ENCODE measurements around the gene TMEM130. TPM values are rescaled to one million over a fixed set of nuclear protein-coding genes. Genes with fewer than 3 reads are reported as not detected.

TMEM130 gene
- total RNA-seq, 1 donor from 2014 or later: not detected

DNA sequence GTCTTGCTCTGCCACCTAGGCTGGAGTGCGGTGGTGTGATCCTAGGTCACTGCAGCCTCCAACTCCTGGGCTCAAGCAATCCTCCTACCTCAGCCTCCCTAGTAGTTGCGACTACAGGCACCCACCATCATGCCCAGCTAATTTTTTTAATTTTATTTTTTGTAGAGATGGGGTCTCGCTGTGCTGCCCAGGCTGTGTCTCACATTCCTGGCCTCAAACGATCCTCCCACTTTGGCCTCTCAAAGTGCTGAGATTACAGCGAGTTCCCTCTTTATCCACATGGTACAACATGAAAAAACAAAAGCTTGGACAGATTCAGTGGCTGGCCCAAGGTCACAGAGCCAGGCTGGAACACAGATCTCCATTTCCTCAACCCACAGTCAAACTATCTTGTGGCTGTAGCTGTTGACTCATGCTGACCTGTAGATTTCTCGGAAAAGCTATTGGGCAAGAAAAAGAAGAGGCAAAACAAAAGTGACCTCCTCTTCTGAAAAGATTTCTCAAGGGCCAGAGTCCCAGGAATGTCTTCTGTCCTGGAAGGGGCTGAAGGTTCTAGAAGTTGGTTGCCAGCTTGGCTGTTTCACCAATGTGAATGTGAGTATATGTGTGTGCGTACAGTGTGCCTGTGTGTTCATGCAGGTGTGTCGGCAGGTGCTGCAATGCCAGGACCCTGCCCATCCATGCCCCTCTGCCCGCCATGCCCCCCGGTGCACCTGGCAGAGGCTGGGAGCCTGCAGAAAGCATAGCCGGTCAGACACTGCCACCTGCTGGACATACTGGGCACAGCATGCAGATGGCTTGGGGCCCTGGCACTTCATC is 28.4 kb downstream of the TMEM130 start:
- Histone ChIP-seq H3K27me3 (ENCODE audit: low read depth) (peaks cover 17% of the 10 kb centered on the region), H3K4me1 (no peaks in the 10 kb centered on the region), H3K36me3 (no peaks in the 10 kb centered on the region), H3K27ac (replicated peaks) (no peak overlapping the region), H3K9me3 (replicated peaks) (no peaks in the 10 kb centered on the region), H3K4me3 (no peak overlapping the region)
- peak; percentile 56 for DNase-seq
- TF ChIP-seq, protein P1, sequence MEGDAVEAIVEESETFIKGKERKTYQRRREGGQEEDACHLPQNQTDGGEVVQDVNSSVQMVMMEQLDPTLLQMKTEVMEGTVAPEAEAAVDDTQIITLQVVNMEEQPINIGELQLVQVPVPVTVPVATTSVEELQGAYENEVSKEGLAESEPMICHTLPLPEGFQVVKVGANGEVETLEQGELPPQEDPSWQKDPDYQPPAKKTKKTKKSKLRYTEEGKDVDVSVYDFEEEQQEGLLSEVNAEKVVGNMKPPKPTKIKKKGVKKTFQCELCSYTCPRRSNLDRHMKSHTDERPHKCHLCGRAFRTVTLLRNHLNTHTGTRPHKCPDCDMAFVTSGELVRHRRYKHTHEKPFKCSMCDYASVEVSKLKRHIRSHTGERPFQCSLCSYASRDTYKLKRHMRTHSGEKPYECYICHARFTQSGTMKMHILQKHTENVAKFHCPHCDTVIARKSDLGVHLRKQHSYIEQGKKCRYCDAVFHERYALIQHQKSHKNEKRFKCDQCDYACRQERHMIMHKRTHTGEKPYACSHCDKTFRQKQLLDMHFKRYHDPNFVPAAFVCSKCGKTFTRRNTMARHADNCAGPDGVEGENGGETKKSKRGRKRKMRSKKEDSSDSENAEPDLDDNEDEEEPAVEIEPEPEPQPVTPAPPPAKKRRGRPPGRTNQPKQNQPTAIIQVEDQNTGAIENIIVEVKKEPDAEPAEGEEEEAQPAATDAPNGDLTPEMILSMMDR (IDR thresholded peaks at IDR 0.05; ENCODE audit: borderline replicate concordance): peak; percentile 95
- intact Hi-C loops (cut with micrococcal nuclease): loop anchor here (5.0 kb wide), 1 partner anchor 409 kb away; no protein-coding TSS in a partner anchor

DNA sequence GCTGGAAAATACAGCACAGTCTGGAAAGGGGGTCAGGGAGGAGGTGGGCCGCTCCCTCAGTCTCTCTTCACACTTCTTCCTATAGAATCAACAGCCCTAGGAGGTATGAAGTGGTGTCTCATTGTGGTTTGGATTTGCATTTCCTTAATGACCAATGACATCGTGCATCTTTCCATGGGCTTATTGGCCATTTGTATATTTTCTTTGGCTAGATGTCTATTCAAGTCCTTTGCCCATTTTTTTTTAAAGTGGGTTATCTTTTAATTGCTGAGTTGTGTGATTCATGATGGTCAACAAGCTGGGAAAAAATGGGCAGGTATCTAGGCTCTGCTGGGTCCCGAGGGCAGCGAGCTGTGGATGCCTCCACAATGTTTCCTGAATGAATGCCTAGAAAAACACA is 29.1 kb downstream of the TMEM130 start:
- Histone ChIP-seq H3K9me3 (replicated peaks) (no peaks in the 10 kb centered on the region), H3K4me1 (no peaks in the 10 kb centered on the region), H3K27ac (replicated peaks) (no peak overlapping the region), H3K4me3 (no peak overlapping the region), H3K36me3 (no peaks in the 10 kb centered on the region), H3K27me3 (ENCODE audit: low read depth) (peaks cover 17% of the 10 kb centered on the region)
- TF ChIP-seq, protein P1 (IDR thresholded peaks at IDR 0.05; ENCODE audit: borderline replicate concordance): no peak
- intact Hi-C loops (cut with micrococcal nuclease): loop anchor here (5.0 kb wide), 1 partner anchor 408 kb away; no protein-coding TSS in a partner anchor
- no peak for DNase-seq

DNA sequence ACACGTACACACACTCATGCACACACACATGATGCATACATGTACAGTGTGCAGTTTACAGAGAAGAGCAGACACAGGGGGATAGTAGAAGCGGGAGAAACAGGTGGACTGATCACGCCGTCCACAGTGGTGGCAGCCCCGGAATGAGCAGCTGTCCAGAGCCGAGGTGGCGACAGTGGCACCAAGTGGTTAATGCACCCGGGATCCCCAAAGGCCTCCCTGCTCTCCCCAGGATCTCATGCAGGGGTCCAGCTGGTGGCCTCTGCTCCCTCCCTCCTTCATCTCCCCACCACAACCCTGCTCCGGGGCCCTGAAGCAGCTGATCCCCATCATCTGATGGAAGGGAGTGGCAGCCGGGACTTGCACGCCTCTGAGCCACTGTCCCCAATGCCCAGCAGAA is 29.7 kb downstream of the TMEM130 start:
- DNase-seq: no peak
- Histone ChIP-seq H3K27me3 (ENCODE audit: low read depth) (peaks cover 17% of the 10 kb centered on the region), H3K4me1 (no peaks in the 10 kb centered on the region), H3K9me3 (replicated peaks) (no peaks in the 10 kb centered on the region), H3K36me3 (no peaks in the 10 kb centered on the region), H3K4me3 (no peak overlapping the region), H3K27ac (replicated peaks) (no peak overlapping the region)
- TF ChIP-seq, protein P1 (IDR thresholded peaks at IDR 0.05; ENCODE audit: borderline replicate concordance): no peak
- intact Hi-C loops (cut with micrococcal nuclease): loop anchor here (5.0 kb wide), 1 partner anchor 408 kb away; no protein-coding TSS in a partner anchor

DNA sequence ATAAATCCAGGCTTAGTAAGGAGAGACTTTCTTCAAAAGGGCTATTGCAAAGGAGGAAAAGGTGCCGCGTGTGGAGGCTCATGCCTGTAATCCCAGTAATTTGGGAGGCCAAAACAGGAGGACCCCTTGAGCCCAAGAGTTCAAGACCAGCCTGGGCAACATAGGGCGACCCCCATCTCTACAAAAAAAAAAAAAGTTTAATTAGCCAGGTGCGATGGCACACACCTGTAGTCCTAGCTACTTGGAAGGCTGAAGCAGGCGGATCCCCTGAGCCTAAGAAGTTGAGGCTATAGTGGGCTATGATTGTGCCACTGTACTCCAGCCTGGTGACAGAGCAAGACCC is 32.2 kb downstream of the TMEM130 start:
- Histone ChIP-seq H3K9me3 (replicated peaks) (no peaks in the 10 kb centered on the region), H3K4me1 (no peaks in the 10 kb centered on the region), H3K27ac (replicated peaks) (no peak overlapping the region), H3K27me3 (ENCODE audit: low read depth) (peaks cover 17% of the 10 kb centered on the region), H3K4me3 (no peak overlapping the region), H3K36me3 (no peaks in the 10 kb centered on the region)
- intact Hi-C loops (cut with micrococcal nuclease): no loop called here
- no peak for DNase-seq
- TF ChIP-seq, protein P1 (IDR thresholded peaks at IDR 0.05; ENCODE audit: borderline replicate concordance): no peak

DNA sequence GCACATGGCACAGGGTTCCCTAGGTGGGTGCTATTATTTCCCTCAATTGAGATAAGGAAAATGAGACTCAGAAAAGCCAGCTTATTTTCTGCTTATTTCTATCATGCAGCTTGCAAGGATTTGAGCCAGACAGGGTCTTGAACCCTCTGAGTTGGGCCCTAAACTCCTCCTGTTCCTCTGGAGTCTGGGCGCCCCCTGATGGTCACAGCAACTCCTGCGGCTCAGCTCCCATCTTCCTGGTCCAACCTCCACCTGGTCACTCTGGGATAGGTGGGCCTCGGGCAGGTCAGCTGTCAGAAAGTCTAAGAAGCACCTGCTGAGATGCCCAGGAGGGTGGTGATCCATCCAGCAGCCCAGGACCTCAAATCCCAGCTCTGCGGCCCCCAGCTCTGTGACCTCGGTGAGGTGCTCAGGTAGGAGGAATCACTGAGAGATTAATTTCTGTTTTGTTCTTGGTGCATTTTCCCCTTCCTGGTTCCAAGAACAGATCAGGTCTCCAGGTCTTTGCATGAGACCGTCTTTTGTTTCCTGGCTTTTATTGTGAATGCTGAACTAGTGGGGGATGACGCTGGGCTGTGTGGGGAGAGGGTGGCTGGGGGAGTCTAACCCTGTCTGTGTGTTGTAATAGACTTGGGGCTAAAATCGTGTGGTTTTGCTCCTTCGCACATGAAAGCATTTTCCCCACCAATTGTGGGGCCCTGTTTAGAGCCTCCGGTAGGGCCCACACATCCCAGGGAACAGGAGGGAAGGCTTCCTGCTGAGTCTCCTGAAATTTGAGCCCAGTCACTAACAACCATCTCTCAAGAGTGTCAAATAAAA is 32.8 kb downstream of the TMEM130 start:
- TF ChIP-seq, protein P1 (IDR thresholded peaks at IDR 0.05; ENCODE audit: borderline replicate concordance): peak; percentile 72
- intact Hi-C loops (cut with micrococcal nuclease): no loop called here
- H3K27ac ChIP-seq (replicated peaks): no peak overlapping the region
- no peaks in the 10 kb centered on the region for H3K9me3 ChIP-seq (replicated peaks)
- no peak overlapping the region for H3K4me3 ChIP-seq
- H3K27me3 ChIP-seq (ENCODE audit: low read depth): peaks cover 17% of the 10 kb centered on the region
- no peaks in the 10 kb centered on the region for H3K4me1 ChIP-seq
- peak; percentile 19 for DNase-seq
- H3K36me3 ChIP-seq: no peaks in the 10 kb centered on the region
